ENCODE data around the gene SLC12A4.

Gene SLC12A4

DNA sequence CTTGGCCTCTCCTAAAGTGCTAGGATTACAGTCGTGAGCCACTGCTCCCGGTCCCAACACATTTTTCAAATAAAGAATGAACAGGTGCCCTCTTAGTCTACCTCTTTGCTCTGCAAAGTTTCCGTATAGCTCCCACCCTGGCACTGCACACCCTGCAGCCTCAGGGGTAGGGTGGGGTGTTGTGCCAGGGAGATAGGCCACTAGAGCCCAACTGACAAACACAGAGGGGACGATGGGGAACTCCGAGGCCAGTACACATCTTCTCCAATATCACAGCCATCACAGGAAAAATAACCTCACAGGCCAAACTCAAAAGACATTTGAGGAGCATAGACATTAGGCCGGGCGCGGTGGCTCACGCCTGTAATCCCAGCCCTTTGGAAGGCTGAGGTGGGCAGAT, 2.7 kb upstream of the SLC12A4 start:
- no peak overlapping the region for H3K27ac ChIP-seq (replicated peaks)
- DNase-seq (ENCODE audit: low read depth in 1 of 2, low spot score in 1 of 2), result no peak
- TF ChIP-seq SPI1 (IDR thresholded peaks at IDR 0.05; ENCODE audit: borderline replicate concordance, low read depth) (no peak), REST (IDR thresholded peaks at IDR 0.05; ENCODE audit: insufficient replicate concordance, low read depth) (no peak), CTCF (IDR thresholded peaks at IDR 0.05; ENCODE audit: insufficient read depth, low read length) (no peak), GABPA (IDR thresholded peaks at IDR 0.05; ENCODE audit: low read depth) (no peak), POLR2AphosphoS5 (IDR thresholded peaks at IDR 0.05; ENCODE audit: low read depth) (no peak)
- H3K4me3 ChIP-seq (replicated peaks; ENCODE audit: insufficient read depth, low read length), result no peak overlapping the region
- no peaks in the 10 kb centered on the region for H3K27me3 ChIP-seq (ENCODE audit: insufficient read depth, poor library complexity, severe bottlenecking)

DNA sequence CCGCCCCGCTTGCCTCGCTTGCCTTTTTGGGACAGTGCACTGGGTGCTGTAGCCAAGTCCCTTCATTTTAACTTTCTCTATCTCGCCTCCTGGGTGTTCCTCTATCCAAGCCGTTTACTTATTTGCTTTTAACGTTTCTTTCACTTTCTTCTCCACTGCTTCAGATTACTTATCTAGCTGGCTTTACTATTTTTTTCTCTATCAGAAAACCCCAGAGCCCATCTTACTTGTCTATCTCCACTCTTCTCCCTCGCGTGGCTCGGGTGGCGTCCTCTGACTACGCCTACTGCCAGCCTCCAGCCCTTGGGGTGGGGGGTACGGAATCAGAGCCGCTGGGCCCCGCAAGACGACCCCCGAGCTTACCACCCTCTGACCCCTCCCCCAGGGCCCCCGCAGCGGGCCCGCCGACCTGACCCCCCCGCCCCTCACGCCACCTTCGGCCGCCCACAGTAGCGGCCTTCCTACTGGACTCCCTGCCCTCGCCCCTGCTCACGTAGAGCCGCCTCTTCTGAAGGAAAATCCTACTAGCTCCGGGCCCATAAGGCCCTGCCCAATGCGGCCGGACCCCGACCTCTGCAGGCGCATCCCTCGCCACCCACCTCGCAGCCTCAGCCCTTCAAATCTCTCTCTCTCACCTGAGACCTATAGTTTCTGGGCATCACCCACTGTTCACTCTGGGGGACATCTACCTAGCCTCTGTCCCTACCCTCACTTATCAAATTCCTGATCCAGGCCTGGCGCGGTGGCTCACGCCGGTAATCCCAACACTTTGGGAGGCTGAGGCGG, 1.0 kb upstream of the SLC12A4 start:
- Histone ChIP-seq H3K27me3 (ENCODE audit: insufficient read depth, poor library complexity, severe bottlenecking) (no peaks in the 10 kb centered on the region), H3K4me3 (replicated peaks; ENCODE audit: insufficient read depth, low read length) (peak overlapping the region; percentile 60), H3K27ac (replicated peaks) (no peak overlapping the region)
- DNase-seq (ENCODE audit: low read depth in 1 of 2, low spot score in 1 of 2), result no peak
- TF ChIP-seq GABPA (IDR thresholded peaks at IDR 0.05; ENCODE audit: low read depth), result no peak
- TF ChIP-seq SPI1 (IDR thresholded peaks at IDR 0.05; ENCODE audit: borderline replicate concordance, low read depth), result no peak
- no peak for TF ChIP-seq REST (IDR thresholded peaks at IDR 0.05; ENCODE audit: insufficient replicate concordance, low read depth)
- no peak for TF ChIP-seq CTCF (IDR thresholded peaks at IDR 0.05; ENCODE audit: insufficient read depth, low read length)
- no peak for TF ChIP-seq POLR2AphosphoS5 (IDR thresholded peaks at IDR 0.05; ENCODE audit: low read depth)

GRCh38 chr16:67967958-67968399, 458 bp downstream of the SLC12A4 start:
- H3K27ac ChIP-seq (replicated peaks), result no peak overlapping the region
- TF ChIP-seq REST (IDR thresholded peaks at IDR 0.05; ENCODE audit: insufficient replicate concordance, low read depth) (no peak), SPI1 (IDR thresholded peaks at IDR 0.05; ENCODE audit: borderline replicate concordance, low read depth) (peak; percentile 58; the same call in 1 of the 2 replicates)
- peak in 1 of 2 experiments; percentile 18 for DNase-seq (ENCODE audit: low read depth in 1 of 2, low spot score in 1 of 2)

More at GRCh38 chr16:67967958-67968399, 458 bp downstream of the SLC12A4 start:
- H3K4me3 ChIP-seq (replicated peaks; ENCODE audit: insufficient read depth, low read length), result peak overlapping the region; percentile 60
- no peaks in the 10 kb centered on the region for H3K27me3 ChIP-seq (ENCODE audit: insufficient read depth, poor library complexity, severe bottlenecking)

All from HL-60 (cell line).